GM19468 (cell line): ENCODE results near the gene MAU2.
"Not testable (repeated sequence)": the region's sequence is repeated elsewhere in the genome, so short reads cannot be mapped to it uniquely, and the experiment has no call there.

Experiments used
- ATAC-seq: cut with Tn5 transposase; IDR thresholded peaks from one replicate; pipeline ENCODE4 v1.9.1; 2021; ENCODE audit warnings: mild to moderate bottlenecking, moderate library complexity, moderate number of reproducible peaks; ENCODE audit not compliant: unreplicated experiment; ENCODE audit errors: extremely low read depth

The MAU2 gene

GRCh38 chr19:19343016-19343362 is 22.4 kb downstream of the MAU2 start:
- no peak for ATAC-seq

GRCh38 chr19:19343762-19344161 is 23.1 kb downstream of the MAU2 start:
- no peak for ATAC-seq

GRCh38 chr19:19345232-19345631 is 24.6 kb downstream of the MAU2 start:
- ATAC-seq: no peak

GRCh38 chr19:19345970-19346369 is 25.3 kb downstream of the MAU2 start:
- no peak for ATAC-seq

GRCh38 chr19:19347401-19348110 is 26.9 kb downstream of the MAU2 start:
- no peak for ATAC-seq

- ATAC-seq: no peak
Measured at GRCh38 chr19:19348266-19348665, 27.6 kb downstream of the MAU2 start.

- ATAC-seq: no peak
Measured at GRCh38 chr19:19349365-19349764, 28.7 kb downstream of the MAU2 start.

GRCh38 chr19:19350756-19351155 is 30.1 kb downstream of the MAU2 start:
- ATAC-seq: not testable (repeated sequence)

- no peak for ATAC-seq
Measured at GRCh38 chr19:19352823-19353222, 32.2 kb downstream of the MAU2 start.

- no peak for ATAC-seq
Measured at GRCh38 chr19:19354007-19354406, 33.4 kb downstream of the MAU2 start.

- ATAC-seq: no peak
Measured at GRCh38 chr19:19354932-19355331, 34.3 kb downstream of the MAU2 start.

- no peak for ATAC-seq
Measured at GRCh38 chr19:19355606-19356139, 35.0 kb downstream of the MAU2 start.

GRCh38 chr19:19356500-19356899 is 35.9 kb downstream of the MAU2 start:
- no peak for ATAC-seq

GRCh38 chr19:19356901-19357566 is 36.4 kb downstream of the MAU2 start:
- no peak for ATAC-seq

GRCh38 chr19:19361075-19361594 is 40.5 kb downstream of the MAU2 start:
- no peak for ATAC-seq

GRCh38 chr19:19362075-19362474 is 41.4 kb downstream of the MAU2 start:
- no peak for ATAC-seq

- ATAC-seq: peak; percentile 28
Measured at GRCh38 chr19:19366434-19367396, 46.1 kb downstream of the MAU2 start.

- no peak for ATAC-seq
Measured at GRCh38 chr19:19368087-19368486, 47.5 kb downstream of the MAU2 start.

- ATAC-seq: no peak
Measured at GRCh38 chr19:19371059-19371458, 50.4 kb downstream of the MAU2 start.

- no peak for ATAC-seq
Measured at GRCh38 chr19:19372656-19373416, 52.2 kb downstream of the MAU2 start.
